Measurements from ENCODE around the gene TMEM9B. TPM values are rescaled to one million over a fixed set of nuclear protein-coding genes. Genes with fewer than 3 reads are reported as not detected.

TMEM9B gene
- total RNA-seq, 1 experiment from 2014 or later = 13.6 TPM

DNA sequence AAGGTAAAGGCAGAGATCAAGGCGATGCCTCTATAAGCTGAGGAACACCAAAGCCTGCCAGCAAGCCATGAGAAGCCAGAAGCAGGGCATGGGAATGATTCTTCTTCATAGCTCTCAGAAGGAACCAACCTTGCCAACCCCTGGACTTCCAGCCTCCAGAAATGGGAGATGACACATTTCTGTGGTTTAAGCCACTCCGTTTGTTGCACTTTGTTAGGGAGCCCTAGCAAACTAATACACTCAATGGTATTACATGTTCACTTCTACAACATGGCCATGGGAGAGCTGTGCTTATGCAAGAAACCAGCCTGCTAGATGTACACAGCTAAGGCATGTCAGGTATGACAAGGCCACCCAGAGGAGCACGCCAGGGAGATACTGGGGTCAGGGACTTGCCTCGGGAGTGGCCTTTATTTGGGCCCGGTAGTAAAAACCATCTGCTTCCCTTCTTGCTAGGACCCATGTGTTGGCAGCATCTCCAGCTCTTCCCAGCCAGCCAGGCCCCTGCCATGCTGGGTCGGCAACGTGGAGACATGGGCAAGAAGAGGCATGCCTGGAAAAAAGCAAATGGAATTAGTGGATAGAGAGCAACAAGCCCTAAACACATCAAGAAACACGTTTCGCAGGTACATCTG is 35.1 kb downstream of the TMEM9B start:
- no peak overlapping the region for H2AK5ac ChIP-seq (ENCODE audit: insufficient read length, low read length)
- no peak overlapping the region for H3K27ac Mint-ChIP-seq
- no peak overlapping the region for H2BK120ac ChIP-seq (ENCODE audit: low read depth, low read length, poor library complexity, severe bottlenecking)
- H3K18ac ChIP-seq (ENCODE audit: insufficient read length, low read depth, low read length) = no peak overlapping the region
- no peaks in the 10 kb centered on the region for H3K9me3 ChIP-seq (ENCODE audit: control insufficient read depth, low read depth, low read length)
- no peak overlapping the region for H3K4me2 ChIP-seq (ENCODE audit: insufficient read depth, insufficient read length, low read length)
- H3K4ac ChIP-seq (ENCODE audit: low read depth, low read length) = no peak overlapping the region
- H3K4me1 ChIP-seq (ENCODE audit: insufficient read depth, low read length) = peaks cover 5% of the 10 kb centered on the region; the same call in 1 of the 2 replicates
- no CpG with 5 or more reads among the region's 9 CpGs for WGBS (ENCODE audit: extremely low coverage, insufficient read length, low lambda C conversion rate)
- H3K27me3 ChIP-seq (ENCODE audit: insufficient read depth, low read length) = no peaks in the 10 kb centered on the region
- H3K27ac ChIP-seq (ENCODE audit: insufficient read length, low read depth, low read length) = no peak overlapping the region
- H3K27me3 Mint-ChIP-seq (ENCODE audit: low read depth) = peaks cover 1% of the 10 kb centered on the region; the same call in 1 of the 2 replicates
- H3K79me2 ChIP-seq (ENCODE audit: insufficient read depth, low read length) = no peaks in the 10 kb centered on the region
- no peak overlapping the region for H3K14ac ChIP-seq (ENCODE audit: insufficient read depth, low read length)
- no peaks in the 10 kb centered on the region for H3K79me1 ChIP-seq (ENCODE audit: insufficient read depth, low read depth, low read length, poor library complexity, severe bottlenecking)
- no peak overlapping the region for H2BK12ac ChIP-seq (ENCODE audit: insufficient read length, low read depth, low read length)
- H3K36me3 Mint-ChIP-seq (ENCODE audit: insufficient read depth in 1 of 3, low read depth in 3 of 3) = no peaks in the 10 kb centered on the region; a peak in 2 of 7 replicates
- no peak overlapping the region for H2BK15ac ChIP-seq (ENCODE audit: low read depth, low read length)
- H3K9me3 Mint-ChIP-seq = no peaks in the 10 kb centered on the region
- H2AFZ ChIP-seq (ENCODE audit: low read length) = no peak overlapping the region
- H4K91ac ChIP-seq (ENCODE audit: insufficient read length, low read depth, low read length) = no peak overlapping the region
- H3K4me3 Mint-ChIP-seq = no peak overlapping the region
- no peaks in the 10 kb centered on the region for H4K20me1 ChIP-seq (ENCODE audit: control insufficient read depth, insufficient read depth, insufficient read length)
- H3K9ac ChIP-seq (ENCODE audit: extremely low read depth, insufficient read length, low read length) = no peak overlapping the region
- no peak overlapping the region for H4K8ac ChIP-seq (replicated peaks; ENCODE audit: insufficient read length, low read depth, low read length)
- no peak overlapping the region for H3K23ac ChIP-seq (ENCODE audit: insufficient read length, low read depth, low read length)
- DNase-seq = no peak
- no peak overlapping the region for H4K5ac ChIP-seq (ENCODE audit: insufficient read length, low read depth, low read length)
- TF ChIP-seq, protein P1, sequence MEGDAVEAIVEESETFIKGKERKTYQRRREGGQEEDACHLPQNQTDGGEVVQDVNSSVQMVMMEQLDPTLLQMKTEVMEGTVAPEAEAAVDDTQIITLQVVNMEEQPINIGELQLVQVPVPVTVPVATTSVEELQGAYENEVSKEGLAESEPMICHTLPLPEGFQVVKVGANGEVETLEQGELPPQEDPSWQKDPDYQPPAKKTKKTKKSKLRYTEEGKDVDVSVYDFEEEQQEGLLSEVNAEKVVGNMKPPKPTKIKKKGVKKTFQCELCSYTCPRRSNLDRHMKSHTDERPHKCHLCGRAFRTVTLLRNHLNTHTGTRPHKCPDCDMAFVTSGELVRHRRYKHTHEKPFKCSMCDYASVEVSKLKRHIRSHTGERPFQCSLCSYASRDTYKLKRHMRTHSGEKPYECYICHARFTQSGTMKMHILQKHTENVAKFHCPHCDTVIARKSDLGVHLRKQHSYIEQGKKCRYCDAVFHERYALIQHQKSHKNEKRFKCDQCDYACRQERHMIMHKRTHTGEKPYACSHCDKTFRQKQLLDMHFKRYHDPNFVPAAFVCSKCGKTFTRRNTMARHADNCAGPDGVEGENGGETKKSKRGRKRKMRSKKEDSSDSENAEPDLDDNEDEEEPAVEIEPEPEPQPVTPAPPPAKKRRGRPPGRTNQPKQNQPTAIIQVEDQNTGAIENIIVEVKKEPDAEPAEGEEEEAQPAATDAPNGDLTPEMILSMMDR (conservative IDR thresholded peaks at IDR 0.05) = no peak
- no peak overlapping the region for H2BK5ac ChIP-seq (ENCODE audit: insufficient read length, low read length)
- H3K4me1 Mint-ChIP-seq = peaks cover 4 to 7% of the 10 kb centered on the region in 2 experiments; a peak in 3 of 4 replicates
- H2BK20ac ChIP-seq (ENCODE audit: low read depth, low read length, poor library complexity, severe bottlenecking) = no peak overlapping the region
- no peak overlapping the region for H3K56ac ChIP-seq (ENCODE audit: insufficient read length, low read depth, low read length)
- H3T11ph ChIP-seq (ENCODE audit: low read length) = no peak overlapping the region
- H3K23me2 ChIP-seq (ENCODE audit: insufficient read length, low read depth, low read length, poor library complexity, severe bottlenecking) = no peaks in the 10 kb centered on the region

Data from H9 (cell line).